ENCODE measurements around the gene SLC22A2. TPM values are rescaled to one million over a fixed set of nuclear protein-coding genes. Genes with fewer than 3 reads are reported as not detected.

SLC22A2 gene
- total and polyA plus RNA-seq, 2 of the 13 experiments (the other 11 are each of a cell fraction or from before 2014, with no cell fraction given), result not detected

DNA sequence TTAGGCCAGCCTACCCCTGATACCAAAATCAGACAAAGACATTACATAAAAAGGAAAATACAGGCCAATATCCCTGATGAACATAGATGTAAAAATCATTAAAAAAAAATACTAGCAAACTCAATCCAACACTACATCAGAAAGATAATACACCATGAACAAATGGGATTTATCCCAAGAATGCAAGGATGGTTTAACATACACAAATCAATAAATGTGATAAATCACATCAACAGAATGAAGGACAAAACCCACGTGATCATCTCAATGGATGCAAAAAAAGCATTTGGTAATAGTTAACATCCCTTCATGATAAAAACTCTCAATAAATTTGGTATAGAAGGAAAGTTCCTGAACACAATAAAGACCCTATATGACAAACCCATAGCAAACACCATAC, 63.8 kb downstream of the SLC22A2 start:
- TF ChIP-seq ZBTB46 (CRISPR knock-in tag; IDR thresholded peaks at IDR 0.05; ENCODE audit: borderline replicate concordance) (no peak), EEA1 (CRISPR knock-in tag; IDR thresholded peaks at IDR 0.05; ENCODE audit: borderline replicate concordance) (no peak), U2AF1 (optimal IDR thresholded peaks at IDR 0.05; ENCODE audit: low read depth, low read length) (no peak), HNF4A (CRISPR knock-in tag; IDR thresholded peaks at IDR 0.05) (no peak), ATF5 (CRISPR knock-in tag; IDR thresholded peaks at IDR 0.05; ENCODE audit: low read depth) (no peak), NR2F1 (CRISPR knock-in tag; IDR thresholded peaks at IDR 0.05) (no peak), GATAD2A (CRISPR knock-in tag; IDR thresholded peaks at IDR 0.05) (no peak), REXO4 (CRISPR knock-in tag; IDR thresholded peaks at IDR 0.05; ENCODE audit: borderline replicate concordance) (no peak), MLX (CRISPR knock-in tag; IDR thresholded peaks at IDR 0.05) (no peak), KLF13 (CRISPR knock-in tag; IDR thresholded peaks at IDR 0.05) (no peak), ZNF572 (CRISPR knock-in tag; IDR thresholded peaks at IDR 0.05) (no peak), UBTF (CRISPR knock-in tag; IDR thresholded peaks at IDR 0.05) (no peak)
- TF ChIP-seq, protein P1, sequence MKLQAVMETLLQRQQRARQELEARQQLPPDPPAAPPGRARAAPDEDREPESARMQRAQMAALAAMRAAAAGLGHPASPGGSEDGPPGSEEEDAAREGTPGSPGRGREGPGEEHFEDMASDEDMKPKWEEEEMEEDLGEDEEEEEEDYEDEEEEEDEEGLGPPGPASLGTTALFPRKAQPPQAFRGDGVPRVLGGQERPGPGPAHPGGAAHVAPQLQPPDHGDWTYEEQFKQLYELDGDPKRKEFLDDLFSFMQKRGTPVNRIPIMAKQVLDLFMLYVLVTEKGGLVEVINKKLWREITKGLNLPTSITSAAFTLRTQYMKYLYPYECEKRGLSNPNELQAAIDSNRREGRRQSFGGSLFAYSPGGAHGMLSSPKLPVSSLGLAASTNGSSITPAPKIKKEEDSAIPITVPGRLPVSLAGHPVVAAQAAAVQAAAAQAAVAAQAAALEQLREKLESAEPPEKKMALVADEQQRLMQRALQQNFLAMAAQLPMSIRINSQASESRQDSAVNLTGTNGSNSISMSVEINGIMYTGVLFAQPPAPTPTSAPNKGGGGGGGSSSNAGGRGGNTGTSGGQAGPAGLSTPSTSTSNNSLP (IDR thresholded peaks at IDR 0.05; ENCODE audit: low read depth, low read length), result no peak
- no TSS peak for BruUV-seq (replicated peaks)
- CTCF ChIA-PET (ENCODE audit: low intra/inter-chr PET ratio, low total read pairs), result no interaction called here
- Histone ChIP-seq H3K36me3 (replicated peaks in 1 of 2; ENCODE audit: control insufficient read depth in 1 of 2, insufficient read depth in 2 of 2, low read length in 2 of 2) (no peaks in the 10 kb centered on the region), H4K20me1 (ENCODE audit: insufficient read depth, low read length) (no peaks in the 10 kb centered on the region), H3K4me3 (replicated peaks in 1 of 3; ENCODE audit: insufficient read depth in 1 of 3, low read depth in 2 of 3, low read length in 3 of 3) (no peak overlapping the region), H2AFZ (ENCODE audit: low read length) (no peak overlapping the region), H3K27me3 (ENCODE audit: control insufficient read depth in 1 of 2, insufficient read depth in 2 of 2, low read length in 2 of 2) (no peaks in the 10 kb centered on the region), H3K4me2 (ENCODE audit: low read depth, low read length) (no peak overlapping the region), H3K9me3 (ENCODE audit: low read length) (peaks cover 39% of the 10 kb centered on the region), H3K79me2 (ENCODE audit: insufficient read depth, low read length) (no peaks in the 10 kb centered on the region), H3K27ac (ENCODE audit: extremely low read length, insufficient read depth, low read length) (no peak overlapping the region), H3K4me1 (ENCODE audit: insufficient read depth, low read length) (peaks cover 10% of the 10 kb centered on the region), H3K9ac (ENCODE audit: insufficient read depth, low read depth, low read length) (no peak overlapping the region)
- no peak for FAIRE-seq
- ATAC-seq, result no peak
- DNase-seq (ENCODE audit: low spot score), result no peak
- intact Hi-C loops (cut with micrococcal nuclease; ENCODE audit: unreplicated experiment), result no loop called here
- POLR2A ChIA-PET, result no interaction called here
- WGBS (ENCODE audit: low lambda C conversion rate), result 2% methylated on average over 1 of the region's 1 CpG
- in situ Hi-C loops (cut with HindIII; ENCODE audit: extremely low pct_ligation_motif_present, low pct_unique_long_range_greater_than_20kb), result no loop called here

Data from HepG2 (cell line).